Measurements from ENCODE around the gene FNDC5. TPM values are rescaled to one million over a fixed set of nuclear protein-coding genes. Genes with fewer than 3 reads are reported as not detected.
A peak's percentile ranks its signal among the peaks of the same experiment; 100 is the strongest.

FNDC5 gene
- total RNA-seq (2014; rRNA removed; shearing (Covaris generic)) (1.7 and 2.0 TPM in 2 replicates), polyA plus RNA-seq (2016; fragmentation: Nextera tagmentation; extraction: Ambion mirVana) (0.28 and 1.0 TPM in 2 replicates)
- long read RNA-seq, result 0 reads

- DNase-seq (ENCODE audit: low spot score), result peak; percentile 72
- H3K4me1 Mint-ChIP-seq, result peaks cover 33% of the 10 kb centered on the region
- H3K4me3 ChIP-seq, result peak within 1 kb of the TSS; percentile 61
- no peaks in the 10 kb centered on the region for H3K9me2 ChIP-seq (ENCODE audit: insufficient read depth)
- peaks cover 38% of the 10 kb centered on the region for H3K27me3 ChIP-seq (ENCODE audit: insufficient read depth)
- peak; percentile 42 for TF ChIP-seq EZH2 (IDR thresholded peaks at IDR 0.05; ENCODE audit: low read depth, unreplicated experiment)
- no peak for TF ChIP-seq NANOG (IDR thresholded peaks at IDR 0.05; ENCODE audit: borderline replicate concordance)
- H3K4me1 ChIP-seq (ENCODE audit: insufficient read depth), result peaks cover 25% of the 10 kb centered on the region; the same call in 1 of the 2 replicates
- peaks cover 31% of the 10 kb centered on the region for H3K27me3 Mint-ChIP-seq (ENCODE audit: insufficient read depth, low read depth, poor library complexity)
- peak within 1 kb of the TSS; percentile 88 for H3K4me2 ChIP-seq
- no peak within 1 kb of the TSS for H3K27ac Mint-ChIP-seq
- no peaks in the 10 kb centered on the region; the same call in 2 of the 3 replicates for H3K36me3 Mint-ChIP-seq (ENCODE audit: low read depth)
- H3K79me2 ChIP-seq (replicated peaks; ENCODE audit: insufficient read depth), result no peaks in the 10 kb centered on the region
- H3F3A ChIP-seq (replicated peaks; ENCODE audit: low read depth), result peaks cover 9% of the 10 kb centered on the region; the same call in 1 of the 2 replicates
- ATAC-seq, result peak; percentile 63
- no peaks in the 10 kb centered on the region for H4K20me1 ChIP-seq (replicated peaks; ENCODE audit: insufficient read depth)
- peak within 1 kb of the TSS; percentile 74 for H3K4me3 Mint-ChIP-seq
- H2AFZ ChIP-seq, result peak within 1 kb of the TSS; percentile 66; the same call in 1 of the 2 replicates
- H3K36me3 ChIP-seq (ENCODE audit: insufficient read depth), result no peaks in the 10 kb centered on the region
- no peaks in the 10 kb centered on the region; the same call in 2 of the 3 replicates for H3K9me3 Mint-ChIP-seq
- H3K27ac ChIP-seq (ENCODE audit: low read depth), result no peak within 1 kb of the TSS
These were observed at the start of gene FNDC5 for GRCh38 chr1:32870615-32871363. FNDC5 (minus strand) TSS chr1:32870912.

- Histone ChIP-seq H3F3A (replicated peaks; ENCODE audit: low read depth) (no peaks in the 10 kb centered on the region; the same call in 1 of the 2 replicates), H4K20me1 (replicated peaks; ENCODE audit: insufficient read depth) (no peaks in the 10 kb centered on the region), H3K36me3 (ENCODE audit: insufficient read depth) (no peaks in the 10 kb centered on the region), H3K9me2 (ENCODE audit: insufficient read depth) (no peaks in the 10 kb centered on the region), H2AFZ (no peak overlapping the region), H3K4me3 (no peak overlapping the region), H3K27me3 (ENCODE audit: insufficient read depth) (peaks cover 31% of the 10 kb centered on the region), H3K79me2 (replicated peaks; ENCODE audit: insufficient read depth) (no peaks in the 10 kb centered on the region), H3K4me2 (no peak overlapping the region), H3K4me1 (ENCODE audit: insufficient read depth) (peaks cover 4% of the 10 kb centered on the region; the same call in 1 of the 2 replicates), H3K27ac (ENCODE audit: low read depth) (no peak overlapping the region)
- H3K4me3 Mint-ChIP-seq, result no peak overlapping the region
- TF ChIP-seq REST (IDR thresholded peaks at IDR 0.05; ENCODE audit: unreplicated experiment), result no peak
- TF ChIP-seq ZNF114 (CRISPR knock-in tag; IDR thresholded peaks at IDR 0.05), result no peak
- no peak overlapping the region for H3K27ac Mint-ChIP-seq
- peaks cover 6% of the 10 kb centered on the region for H3K4me1 Mint-ChIP-seq
- no peaks in the 10 kb centered on the region; the same call in 2 of the 3 replicates for H3K36me3 Mint-ChIP-seq (ENCODE audit: low read depth)
- H3K27me3 Mint-ChIP-seq (ENCODE audit: insufficient read depth, low read depth, poor library complexity), result peaks cover 30% of the 10 kb centered on the region
- DNase-seq (ENCODE audit: low spot score) (no peak), ATAC-seq (no peak)
- no peaks in the 10 kb centered on the region for H3K9me3 Mint-ChIP-seq
These were observed 49.4 kb upstream of the FNDC5 start for GRCh38 chr1:32919811-32920733.

Measured in GM23338 (cell line).